ENCODE measurements around the gene ATP13A3. TPM values are rescaled to one million over a fixed set of nuclear protein-coding genes. Genes with fewer than 3 reads are reported as not detected.
"Not testable (repeated sequence)": the region's sequence is repeated elsewhere in the genome, so short reads cannot be mapped to it uniquely, and the experiment has no call there.

Gene ATP13A3
- polyA plus RNA-seq, 4 donors: 8.1 to 65.9 (median 13.9) TPM

- DNase-seq (peak in 1 of 2 donors; percentile 43), FAIRE-seq (no peak)
- Histone ChIP-seq H3K4me3 (ENCODE audit: low read depth in 1 of 3, low read length in 3 of 3) (peak overlapping the region; percentile 71 to 93 (median 88)), H3K27me3 (ENCODE audit: control insufficient read depth in 3 of 3, insufficient read depth in 3 of 3, low read length in 3 of 3) (no peaks in the 10 kb centered on the region), H3K9me3 (ENCODE audit: control insufficient read depth in 2 of 2, insufficient read depth in 1 of 2, low read depth in 1 of 2, low read length in 1 of 2) (no peaks in the 10 kb centered on the region), H3K27ac (ENCODE audit: low read depth in 1 of 3, low read length in 2 of 3) (peak overlapping the region; percentile 84 to 90 (median 86)), H3K4me1 (ENCODE audit: control insufficient read depth in 3 of 3, insufficient read depth in 2 of 3, low read depth in 1 of 3, low read length in 2 of 3) (peaks cover 0 to 12% (median 11%) of the 10 kb centered on the region in 3 donors), H3K36me3 (ENCODE audit: control insufficient read depth in 3 of 3, insufficient read depth in 2 of 3, low read depth in 1 of 3, low read length in 3 of 3) (peaks cover 0 to 12% (median 0%) of the 10 kb centered on the region in 3 donors)
- WGBS, 3 donors: 0 to 14% (median 3%) methylated on average over 6 of the region's 6 CpGs
Measured at GRCh38 chr3:194485468-194485880, 1.3 kb downstream of the ATP13A3 start.

- Histone ChIP-seq H3K27me3 (ENCODE audit: control insufficient read depth in 3 of 3, insufficient read depth in 3 of 3, low read length in 3 of 3) (no peaks in the 10 kb centered on the region), H3K27ac (ENCODE audit: low read depth in 1 of 3, low read length in 2 of 3) (no peak overlapping the region), H3K4me1 (ENCODE audit: control insufficient read depth in 3 of 3, insufficient read depth in 2 of 3, low read depth in 1 of 3, low read length in 2 of 3) (peaks cover 0 to 11% (median 9%) of the 10 kb centered on the region in 3 donors), H3K36me3 (ENCODE audit: control insufficient read depth in 3 of 3, insufficient read depth in 2 of 3, low read depth in 1 of 3, low read length in 3 of 3) (peaks cover 0 to 12% (median 0%) of the 10 kb centered on the region in 3 donors), H3K4me3 (ENCODE audit: low read depth in 1 of 3, low read length in 3 of 3) (no peak overlapping the region), H3K9me3 (ENCODE audit: control insufficient read depth in 2 of 2, insufficient read depth in 1 of 2, low read depth in 1 of 2, low read length in 1 of 2) (no peaks in the 10 kb centered on the region)
- DNase-seq: no peak
- 89 to 91% (median 89%) methylated on average over 12 of the region's 12 CpGs for WGBS, 3 donors
- FAIRE-seq: no peak
Measured at GRCh38 chr3:194484614-194485013, 2.2 kb downstream of the ATP13A3 start.

- Histone ChIP-seq H3K4me3 (ENCODE audit: low read depth in 1 of 3, low read length in 3 of 3) (no peak overlapping the region), H3K4me1 (ENCODE audit: control insufficient read depth in 3 of 3, insufficient read depth in 2 of 3, low read depth in 1 of 3, low read length in 2 of 3) (peaks cover 0 to 11% (median 6%) of the 10 kb centered on the region in 3 donors), H3K9me3 (ENCODE audit: control insufficient read depth in 2 of 2, insufficient read depth in 1 of 2, low read depth in 1 of 2, low read length in 1 of 2) (no peaks in the 10 kb centered on the region), H3K27me3 (ENCODE audit: control insufficient read depth in 3 of 3, insufficient read depth in 3 of 3, low read length in 3 of 3) (no peaks in the 10 kb centered on the region), H3K36me3 (ENCODE audit: control insufficient read depth in 3 of 3, insufficient read depth in 2 of 3, low read depth in 1 of 3, low read length in 3 of 3) (peaks cover 0 to 12% (median 0%) of the 10 kb centered on the region in 3 donors), H3K27ac (ENCODE audit: low read depth in 1 of 3, low read length in 2 of 3) (no peak overlapping the region)
- WGBS, 3 donors: 90 to 96% (median 95%) methylated on average over 1 of the region's 1 CpG
- DNase-seq (no peak), FAIRE-seq (no peak)
Measured at GRCh38 chr3:194483850-194484249, 3.0 kb downstream of the ATP13A3 start.

GRCh38 chr3:194482830-194483229 is 4.0 kb downstream of the ATP13A3 start:
- H3K36me3 ChIP-seq (ENCODE audit: control insufficient read depth in 3 of 3, insufficient read depth in 2 of 3, low read depth in 1 of 3, low read length in 3 of 3): peaks cover 0 to 12% (median 0%) of the 10 kb centered on the region in 3 donors
- 88 to 92% (median 91%) methylated on average over 13 of the region's 13 CpGs for WGBS, 3 donors
- H3K27ac ChIP-seq (ENCODE audit: low read depth in 1 of 3, low read length in 2 of 3); FAIRE-seq; H3K9me3 ChIP-seq (ENCODE audit: control insufficient read depth in 2 of 2, insufficient read depth in 1 of 2, low read depth in 1 of 2, low read length in 1 of 2); H3K4me3 ChIP-seq (ENCODE audit: low read depth in 1 of 3, low read length in 3 of 3); H3K4me1 ChIP-seq (ENCODE audit: control insufficient read depth in 3 of 3, insufficient read depth in 2 of 3, low read depth in 1 of 3, low read length in 2 of 3); H3K27me3 ChIP-seq (ENCODE audit: control insufficient read depth in 3 of 3, insufficient read depth in 3 of 3, low read length in 3 of 3); DNase-seq: not testable (repeated sequence)

- no peak for FAIRE-seq
- 7 to 30% (median 15%) methylated on average over 1 of the region's 1 CpG for WGBS, 3 donors
- no peak for DNase-seq
- Histone ChIP-seq H3K36me3 (ENCODE audit: control insufficient read depth in 3 of 3, insufficient read depth in 2 of 3, low read depth in 1 of 3, low read length in 3 of 3) (peaks cover 0 to 12% (median 2%) of the 10 kb centered on the region in 3 donors), H3K27me3 (ENCODE audit: control insufficient read depth in 3 of 3, insufficient read depth in 3 of 3, low read length in 3 of 3) (no peaks in the 10 kb centered on the region), H3K4me1 (ENCODE audit: control insufficient read depth in 3 of 3, insufficient read depth in 2 of 3, low read depth in 1 of 3, low read length in 2 of 3) (peaks cover 0 to 8% (median 6%) of the 10 kb centered on the region in 3 donors), H3K27ac (ENCODE audit: low read depth in 1 of 3, low read length in 2 of 3) (no peak overlapping the region), H3K4me3 (ENCODE audit: low read depth in 1 of 3, low read length in 3 of 3) (no peak overlapping the region), H3K9me3 (ENCODE audit: control insufficient read depth in 2 of 2, insufficient read depth in 1 of 2, low read depth in 1 of 2, low read length in 1 of 2) (no peaks in the 10 kb centered on the region)
Measured at GRCh38 chr3:194482196-194482593, 4.6 kb downstream of the ATP13A3 start.

GRCh38 chr3:194481525-194482195 is 5.1 kb downstream of the ATP13A3 start:
- DNase-seq: no peak
- no peak for FAIRE-seq
- H3K36me3 ChIP-seq (ENCODE audit: control insufficient read depth in 3 of 3, insufficient read depth in 2 of 3, low read depth in 1 of 3, low read length in 3 of 3): peaks cover 0 to 12% (median 2%) of the 10 kb centered on the region in 3 donors
- H3K9me3 ChIP-seq (ENCODE audit: control insufficient read depth in 2 of 2, insufficient read depth in 1 of 2, low read depth in 1 of 2, low read length in 1 of 2): no peaks in the 10 kb centered on the region
- H3K27me3 ChIP-seq (ENCODE audit: control insufficient read depth in 3 of 3, insufficient read depth in 3 of 3, low read length in 3 of 3): no peaks in the 10 kb centered on the region
- peaks cover 0 to 12% (median 11%) of the 10 kb centered on the region in 3 donors for H3K4me1 ChIP-seq (ENCODE audit: control insufficient read depth in 3 of 3, insufficient read depth in 2 of 3, low read depth in 1 of 3, low read length in 2 of 3)
- WGBS, 3 donors: 40 to 68% (median 58%) methylated on average over 5 of the region's 5 CpGs
- no peak overlapping the region for H3K27ac ChIP-seq (ENCODE audit: low read depth in 1 of 3, low read length in 2 of 3)
- no peak overlapping the region for H3K4me3 ChIP-seq (ENCODE audit: low read depth in 1 of 3, low read length in 3 of 3)

- peaks cover 4 to 18% (median 16%) of the 10 kb centered on the region in 3 donors for H3K4me1 ChIP-seq (ENCODE audit: control insufficient read depth in 3 of 3, insufficient read depth in 2 of 3, low read depth in 1 of 3, low read length in 2 of 3)
- FAIRE-seq (no peak), DNase-seq (no peak)
- H3K4me3 ChIP-seq (ENCODE audit: low read depth in 1 of 3, low read length in 3 of 3): no peak overlapping the region
- no peak overlapping the region for H3K27ac ChIP-seq (ENCODE audit: low read depth in 1 of 3, low read length in 2 of 3)
- peaks cover 0 to 12% (median 2%) of the 10 kb centered on the region in 3 donors for H3K36me3 ChIP-seq (ENCODE audit: control insufficient read depth in 3 of 3, insufficient read depth in 2 of 3, low read depth in 1 of 3, low read length in 3 of 3)
- H3K27me3 ChIP-seq (ENCODE audit: control insufficient read depth in 3 of 3, insufficient read depth in 3 of 3, low read length in 3 of 3): no peaks in the 10 kb centered on the region
- no peaks in the 10 kb centered on the region for H3K9me3 ChIP-seq (ENCODE audit: control insufficient read depth in 2 of 2, insufficient read depth in 1 of 2, low read depth in 1 of 2, low read length in 1 of 2)
Measured at GRCh38 chr3:194481103-194481502, 5.7 kb downstream of the ATP13A3 start.

- no peaks in the 10 kb centered on the region for H3K9me3 ChIP-seq (ENCODE audit: control insufficient read depth in 2 of 2, insufficient read depth in 1 of 2, low read depth in 1 of 2, low read length in 1 of 2)
- peaks cover 0 to 4% (median 2%) of the 10 kb centered on the region in 3 donors for H3K36me3 ChIP-seq (ENCODE audit: control insufficient read depth in 3 of 3, insufficient read depth in 2 of 3, low read depth in 1 of 3, low read length in 3 of 3)
- H3K4me1 ChIP-seq (ENCODE audit: control insufficient read depth in 3 of 3, insufficient read depth in 2 of 3, low read depth in 1 of 3, low read length in 2 of 3): peaks cover 6 to 26% (median 16%) of the 10 kb centered on the region in 3 donors
- WGBS, 3 donors: 15 to 62% (median 37%) methylated on average over 4 of the region's 4 CpGs
- H3K27me3 ChIP-seq (ENCODE audit: control insufficient read depth in 3 of 3, insufficient read depth in 3 of 3, low read length in 3 of 3): no peaks in the 10 kb centered on the region
- H3K4me3 ChIP-seq (ENCODE audit: low read depth in 1 of 3, low read length in 3 of 3): no peak overlapping the region
- FAIRE-seq (no peak), DNase-seq (peak; percentile 88 to 89)
- peak overlapping the region in 1 of 3 donors; percentile 77 for H3K27ac ChIP-seq (ENCODE audit: low read depth in 1 of 3, low read length in 2 of 3)
Measured at GRCh38 chr3:194476784-194477183, 10.0 kb downstream of the ATP13A3 start.
